ENCODE data around the gene METTL22.

GRCh38 chr16:8631373-8631772 lies 9.9 kb downstream of the METTL22 start:
- TF ChIP-seq CTCF (IDR thresholded peaks at IDR 0.05) (no peak), POLR2AphosphoS5 (IDR thresholded peaks at IDR 0.05) (no peak), EP300 (IDR thresholded peaks at IDR 0.05) (no peak), POLR2A (IDR thresholded peaks at IDR 0.05; ENCODE audit: low read depth) (no peak)
